Suprapubic skin (tissue), 4 donors: Measurements from ENCODE around the gene CHCHD5. TPM values are rescaled to one million over a fixed set of nuclear protein-coding genes. Genes with fewer than 3 reads are reported as not detected.
A peak's percentile ranks its signal among the peaks of the same experiment; 100 is the strongest.
"Not testable (repeated sequence)": the region's sequence is repeated elsewhere in the genome, so short reads cannot be mapped to it uniquely, and the experiment has no call there.

Experiments
- DNase-seq, 2 donors: peaks; one replicate each; pipeline ENCODE4 v3.0.0-alpha.2; 2019; ENCODE audit warnings: low spot score in 2 of 2
- H3K27ac ChIP-seq: fragments of 200-600 bp; sonication (generic); one replicate; pipeline ENCODE4 v1.5.1; 2019
- H3K27me3 ChIP-seq: fragments of 200-600 bp; sonication (generic); one replicate; pipeline ENCODE4 v1.5.1; 2019
- H3K36me3 ChIP-seq: fragments of 200-600 bp; sonication (generic); one replicate; pipeline ENCODE4 v1.5.1; 2019
- H3K4me1 ChIP-seq: fragments of 200-600 bp; sonication (generic); one replicate; pipeline ENCODE4 v1.5.1; 2019
- H3K4me3 ChIP-seq: fragments of 200-600 bp; sonication (generic); one replicate; pipeline ENCODE4 v1.5.1; 2019; ENCODE audit warnings: mild to moderate bottlenecking
- H3K9me3 ChIP-seq: fragments of 200-600 bp; sonication (generic); one replicate; pipeline ENCODE4 v1.5.1; 2019
- CTCF ChIP-seq, 2 donors: fragments of 200-600 bp in 1 of 2; fragments of 450-650 bp in 1 of 2; sonication (generic) in 1 of 2; IDR thresholded peaks; one replicate each; pipeline ENCODE4 v1.5.1; 2016 to 2019; ENCODE audit warnings: antibody characterized with exemption in 2 of 2, mild to moderate bottlenecking in 1 of 2, moderate library complexity in 1 of 2
- EP300 ChIP-seq: sonication (generic); formaldehyde crosslinking; IDR thresholded peaks from one replicate; pipeline ENCODE4 v1.6.1; 2017; ENCODE audit warnings: antibody characterized with exemption
- POLR2A ChIP-seq, 2 donors: fragments of 450-650 bp; IDR thresholded peaks; one replicate each; pipeline ENCODE4 v1.6.1; 2017; ENCODE audit warnings: antibody characterized with exemption in 2 of 2, mild to moderate bottlenecking in 2 of 2, moderate library complexity in 2 of 2
- POLR2AphosphoS5 ChIP-seq, 3 donors: sonication (generic); formaldehyde crosslinking; IDR thresholded peaks; one replicate each; pipeline ENCODE4 v1.6.1; 2017; ENCODE audit warnings: antibody characterized with exemption in 3 of 3
- WGBS: methylation state at CpG from one replicate; pipeline ENCODE4 v1.1.5; 2018; 5-methylcytosine and 5-hydroxymethylcytosine counted together
- total RNA-seq, 4 donors: library from RNA; depleted of rRNA; stranded (reverse); fragments of >200 nt; gene quantifications; one replicate each; pipeline ENCODE4 v1.1.0, GENCODE V29; 2016

The CHCHD5 gene
- total RNA-seq, 4 donors from 2014 or later = 11.7 to 23.2 (median 16.1) TPM

DNA sequence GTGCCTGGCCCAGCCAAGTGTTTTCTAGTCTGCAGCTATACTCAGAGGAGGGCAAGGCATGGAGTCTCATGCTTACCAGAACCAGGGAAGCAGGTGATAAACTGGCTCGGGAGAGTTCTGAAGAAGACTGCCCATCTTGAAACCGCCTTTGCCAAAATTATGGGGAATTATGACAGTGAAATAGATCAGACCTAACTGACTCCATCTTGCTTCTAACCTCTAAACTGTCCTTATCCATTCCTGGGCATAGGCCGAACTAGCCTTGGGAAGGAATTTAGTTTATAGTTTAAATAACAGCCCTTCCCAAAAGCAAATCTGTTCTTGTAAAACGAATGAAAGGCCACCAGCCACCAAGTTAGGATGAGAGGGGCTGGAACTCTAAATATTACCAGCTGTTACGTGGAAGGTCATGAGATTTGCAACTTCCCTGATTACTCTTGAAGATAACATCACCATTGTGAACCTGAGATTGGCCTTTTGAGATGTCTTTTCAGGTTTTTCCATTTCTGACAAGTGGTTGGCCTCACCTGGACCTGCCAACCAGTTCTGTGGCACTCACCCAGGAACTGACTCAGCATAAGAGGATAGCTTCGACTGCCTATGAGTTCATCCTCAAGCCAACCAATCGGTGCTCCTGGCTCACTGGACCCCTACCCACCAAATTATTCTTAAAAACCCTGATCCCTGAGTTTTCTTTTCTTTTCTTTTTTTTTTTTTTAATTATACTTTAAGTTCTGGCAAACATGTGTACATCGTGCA, 23.4 kb downstream of the CHCHD5 start:
- Histone ChIP-seq H3K27me3 (no peaks in the 10 kb centered on the region), H3K36me3 (no peaks in the 10 kb centered on the region), H3K27ac (no peak overlapping the region), H3K9me3 (no peaks in the 10 kb centered on the region), H3K4me1 (no peaks in the 10 kb centered on the region), H3K4me3 (no peak overlapping the region)
- 82% methylated on average over 8 of the region's 8 CpGs for WGBS
- no peak for DNase-seq
- TF ChIP-seq POLR2A (IDR thresholded peaks at IDR 0.05) (no peak), CTCF (IDR thresholded peaks at IDR 0.05) (no peak), EP300 (no peak), POLR2AphosphoS5 (IDR thresholded peaks at IDR 0.05) (no peak)

DNA sequence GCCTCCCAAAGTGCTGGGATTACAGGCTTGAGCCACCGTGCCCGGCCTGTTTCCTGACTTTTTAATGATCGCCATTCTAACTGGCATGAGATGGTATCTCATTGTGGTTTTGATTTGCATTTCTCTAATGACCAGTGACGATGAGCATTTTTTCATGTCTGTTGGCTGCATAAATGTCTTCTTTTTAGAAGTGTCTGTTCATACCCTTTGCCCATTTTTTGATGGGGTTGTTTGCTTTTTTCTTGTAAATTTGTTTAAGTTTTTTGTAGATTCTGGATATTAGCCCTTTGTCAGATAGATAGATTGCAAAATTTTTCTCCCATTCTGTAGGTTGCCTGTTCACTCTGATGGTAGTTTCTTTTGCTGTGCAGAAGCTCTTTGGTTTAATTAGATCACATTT, 24.9 kb downstream of the CHCHD5 start:
- not testable (repeated sequence) for H3K36me3 ChIP-seq, H3K9me3 ChIP-seq, H3K27me3 ChIP-seq, DNase-seq, H3K4me1 ChIP-seq, H3K4me3 ChIP-seq, H3K27ac ChIP-seq
- WGBS = 93% methylated on average over 4 of the region's 4 CpGs

DNA sequence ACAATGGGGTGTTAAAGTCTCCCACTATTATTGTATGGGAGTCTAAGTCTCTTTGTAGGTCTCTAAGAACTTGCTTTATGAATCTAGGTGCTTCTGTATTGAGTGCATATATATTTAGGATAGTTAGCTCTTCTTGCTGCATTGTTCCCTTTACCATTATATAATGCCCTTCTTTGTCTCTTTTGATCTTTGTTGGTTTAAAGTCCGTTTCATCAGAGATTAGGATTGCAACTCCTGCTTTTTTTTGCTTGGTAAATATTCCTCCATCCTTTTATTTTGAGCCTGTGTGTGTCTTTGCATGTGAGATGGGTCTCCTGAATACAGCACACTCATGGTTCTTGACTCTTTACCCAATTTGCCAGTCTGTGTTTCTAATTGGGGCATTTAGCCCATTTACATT, 27.9 kb downstream of the CHCHD5 start:
- not testable (repeated sequence) for H3K27ac ChIP-seq, DNase-seq, H3K27me3 ChIP-seq, H3K4me3 ChIP-seq, H3K4me1 ChIP-seq, H3K36me3 ChIP-seq, H3K9me3 ChIP-seq
- WGBS = 85% methylated on average over 1 of the region's 1 CpG

GRCh38 chr2:112614201-112614840, 29.9 kb downstream of the CHCHD5 start:
- H3K27me3 ChIP-seq = no peaks in the 10 kb centered on the region
- TF ChIP-seq EP300 (no peak), POLR2A (IDR thresholded peaks at IDR 0.05) (no peak), CTCF (IDR thresholded peaks at IDR 0.05) (no peak)
- H3K4me1 ChIP-seq = no peaks in the 10 kb centered on the region
- WGBS = 78% methylated on average over 2 of the region's 13 CpGs
- H3K36me3 ChIP-seq = no peaks in the 10 kb centered on the region
- no peak for DNase-seq
- H3K27ac ChIP-seq = no peak overlapping the region
- H3K9me3 ChIP-seq = no peaks in the 10 kb centered on the region
- no peak overlapping the region for H3K4me3 ChIP-seq

DNA sequence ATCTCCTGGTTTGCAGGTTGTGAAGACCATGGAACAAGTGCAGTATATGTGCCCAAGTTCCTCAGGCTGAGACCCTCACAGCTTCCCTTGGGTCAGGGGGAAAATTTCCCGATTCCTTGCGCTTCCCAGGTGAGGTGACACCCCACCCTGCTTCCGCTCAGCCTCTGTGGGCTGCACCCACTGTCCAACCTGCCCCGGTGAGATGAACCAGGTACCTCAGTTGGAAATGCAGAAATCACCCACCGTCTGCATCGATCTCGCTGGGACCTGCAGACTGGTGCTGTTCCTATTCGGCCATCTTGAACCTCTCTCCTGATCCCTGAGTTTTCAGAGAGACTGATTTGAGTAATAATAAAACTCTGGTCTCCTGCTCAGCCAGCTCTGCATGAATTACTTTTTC, 30.6 kb downstream of the CHCHD5 start:
- Histone ChIP-seq H3K27ac (no peak overlapping the region), H3K9me3 (no peaks in the 10 kb centered on the region), H3K4me3 (no peak overlapping the region), H3K36me3 (no peaks in the 10 kb centered on the region), H3K27me3 (no peaks in the 10 kb centered on the region), H3K4me1 (no peaks in the 10 kb centered on the region)
- WGBS = 95% methylated on average over 8 of the region's 8 CpGs
- no peak for DNase-seq
- no peak for TF ChIP-seq CTCF (IDR thresholded peaks at IDR 0.05)
- TF ChIP-seq POLR2AphosphoS5 (IDR thresholded peaks at IDR 0.05) = no peak
- no peak for TF ChIP-seq POLR2A (IDR thresholded peaks at IDR 0.05)
- no peak for TF ChIP-seq EP300

GRCh38 chr2:112615798-112616197, 31.4 kb downstream of the CHCHD5 start:
- H3K4me1 ChIP-seq, H3K36me3 ChIP-seq, H3K4me3 ChIP-seq, H3K9me3 ChIP-seq, H3K27ac ChIP-seq, H3K27me3 ChIP-seq: not testable (repeated sequence)
- DNase-seq = peak in 1 of 2 donors; percentile 11
- WGBS = 95% methylated on average over 2 of the region's 2 CpGs

DNA sequence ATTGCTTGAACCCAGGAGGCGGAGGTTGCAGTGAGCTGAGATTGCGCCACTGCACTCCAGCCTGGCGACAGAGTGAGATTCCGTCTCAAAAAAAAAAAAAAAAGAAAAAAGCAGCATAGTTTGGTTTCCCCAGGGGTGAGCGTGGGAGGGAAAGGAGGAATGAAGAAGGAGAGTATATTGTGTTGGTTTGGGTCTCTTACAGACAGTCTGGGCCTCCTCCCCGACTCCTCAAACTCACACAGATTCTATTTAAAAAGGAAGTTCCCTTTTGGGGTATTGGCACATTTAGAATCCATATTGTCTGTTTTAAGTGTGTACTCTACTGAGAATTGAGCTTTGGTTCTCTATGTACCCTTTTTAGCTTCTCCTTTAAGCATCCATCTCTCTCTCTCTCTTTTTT, 34.0 kb downstream of the CHCHD5 start:
- Histone ChIP-seq H3K4me3 (no peak overlapping the region), H3K4me1 (peaks cover 3% of the 10 kb centered on the region), H3K27ac (no peak overlapping the region), H3K9me3 (no peaks in the 10 kb centered on the region), H3K27me3 (no peaks in the 10 kb centered on the region), H3K36me3 (no peaks in the 10 kb centered on the region)
- DNase-seq = no peak
- WGBS = 81% methylated on average over 6 of the region's 6 CpGs
- TF ChIP-seq POLR2AphosphoS5 (IDR thresholded peaks at IDR 0.05) = no peak
